Neutrophil (primary cell): ENCODE data around the gene FLRT2.

Experiments used
- H3K27ac ChIP-seq: fragments of 200-600 bp; sonication (generic); 2 replicates; pipeline ENCODE4 v1.5.1; 2016; ENCODE audit warnings: mild to moderate bottlenecking, moderate library complexity
- H3K27me3 ChIP-seq: fragments of 200-600 bp; sonication (generic); 2 replicates; pipeline ENCODE4 v1.6.0; 2016; ENCODE audit warnings: mild to moderate bottlenecking
- H3K36me3 ChIP-seq: fragments of 200-600 bp; sonication (generic); 2 replicates; pipeline ENCODE4 v1.5.1; 2017
- H3K4me1 ChIP-seq, 2 experiments: fragments of 200-600 bp in 1 of 2; sonication (generic) in 1 of 2; 1 replicate in 1 of 2; 2 replicates in 1 of 2; pipeline versions ENCODE4 v1.5.1 to v1.6.1; 2013 to 2016; ENCODE audit warnings: low read depth in 1 of 2, low read length in 1 of 2, mild to moderate bottlenecking in 1 of 2, moderate library complexity in 1 of 2; ENCODE audit not compliant: control insufficient read depth in 1 of 2, insufficient read depth in 1 of 2
- H3K4me3 ChIP-seq, 2 experiments: fragments of 200-600 bp in 1 of 2; sonication (generic) in 1 of 2; 1 replicate in 1 of 2; 2 replicates in 1 of 2; pipeline ENCODE4 v1.5.1; 2013 to 2016; ENCODE audit warnings: low read depth in 1 of 2, low read length in 1 of 2, mild to moderate bottlenecking in 1 of 2, moderate library complexity in 1 of 2
- H3K9me3 ChIP-seq: fragments of 200-600 bp; sonication (generic); 2 replicates; pipeline ENCODE4 v1.5.1; 2016
- CTCF ChIP-seq: fragments of 200-600 bp; sonication (generic); IDR thresholded peaks from 2 replicates; pipeline ENCODE4 v1.5.1; 2016; ENCODE audit warnings: antibody characterized with exemption

Gene FLRT2

GRCh38 chr14:85604714-85605113 lies 74.8 kb downstream of the FLRT2 start:
- TF ChIP-seq CTCF: no peak
- Histone ChIP-seq H3K4me3 (no peak overlapping the region), H3K27me3 (no peaks in the 10 kb centered on the region), H3K36me3 (no peaks in the 10 kb centered on the region), H3K4me1 (peaks cover 7 to 13% of the 10 kb centered on the region in 2 experiments), H3K9me3 (no peaks in the 10 kb centered on the region), H3K27ac (no peak overlapping the region)

GRCh38 chr14:85607651-85608081 lies 77.7 kb downstream of the FLRT2 start:
- no peaks in the 10 kb centered on the region for H3K9me3 ChIP-seq
- H3K4me1 ChIP-seq: peaks cover 7 to 9% of the 10 kb centered on the region in 2 experiments
- no peak overlapping the region for H3K27ac ChIP-seq
- no peak for TF ChIP-seq CTCF
- no peaks in the 10 kb centered on the region for H3K36me3 ChIP-seq
- H3K27me3 ChIP-seq: no peaks in the 10 kb centered on the region
- H3K4me3 ChIP-seq: peak overlapping the region in 1 of 2 experiments; percentile 16

- Histone ChIP-seq H3K4me3 (no peak overlapping the region), H3K9me3 (no peaks in the 10 kb centered on the region), H3K36me3 (no peaks in the 10 kb centered on the region), H3K4me1 (no peaks in the 10 kb centered on the region), H3K27ac (no peak overlapping the region), H3K27me3 (no peaks in the 10 kb centered on the region)
- no peak for TF ChIP-seq CTCF
These were observed 83.6 kb downstream of the FLRT2 start for GRCh38 chr14:85613496-85613895.

- H3K36me3 ChIP-seq: no peaks in the 10 kb centered on the region
- H3K27me3 ChIP-seq: no peaks in the 10 kb centered on the region
- TF ChIP-seq CTCF: no peak
- H3K9me3 ChIP-seq: no peaks in the 10 kb centered on the region
- no peak overlapping the region for H3K4me3 ChIP-seq
- H3K27ac ChIP-seq: no peak overlapping the region
- H3K4me1 ChIP-seq: peaks cover 3 to 6% of the 10 kb centered on the region in 2 experiments
These were observed 86.5 kb downstream of the FLRT2 start for GRCh38 chr14:85616386-85616885.

GRCh38 chr14:85616886-85617285 lies 86.9 kb downstream of the FLRT2 start:
- Histone ChIP-seq H3K36me3 (no peaks in the 10 kb centered on the region), H3K9me3 (no peaks in the 10 kb centered on the region), H3K27me3 (no peaks in the 10 kb centered on the region), H3K4me3 (no peak overlapping the region), H3K4me1 (peaks cover 3 to 6% of the 10 kb centered on the region in 2 experiments), H3K27ac (no peak overlapping the region)
- no peak for TF ChIP-seq CTCF

- Histone ChIP-seq H3K36me3 (no peaks in the 10 kb centered on the region), H3K9me3 (no peaks in the 10 kb centered on the region), H3K4me3 (no peak overlapping the region), H3K27me3 (no peaks in the 10 kb centered on the region), H3K27ac (no peak overlapping the region), H3K4me1 (peaks cover 3 to 6% of the 10 kb centered on the region in 2 experiments)
- no peak for TF ChIP-seq CTCF
These were observed 87.8 kb downstream of the FLRT2 start for GRCh38 chr14:85617791-85618190.
